ENCODE data around the gene ACP2. TPM values are rescaled to one million over a fixed set of nuclear protein-coding genes. Genes with fewer than 3 reads are reported as not detected.

Gene ACP2
- total RNA-seq, 1 donor from 2014 or later, result 54.8 TPM

DNA sequence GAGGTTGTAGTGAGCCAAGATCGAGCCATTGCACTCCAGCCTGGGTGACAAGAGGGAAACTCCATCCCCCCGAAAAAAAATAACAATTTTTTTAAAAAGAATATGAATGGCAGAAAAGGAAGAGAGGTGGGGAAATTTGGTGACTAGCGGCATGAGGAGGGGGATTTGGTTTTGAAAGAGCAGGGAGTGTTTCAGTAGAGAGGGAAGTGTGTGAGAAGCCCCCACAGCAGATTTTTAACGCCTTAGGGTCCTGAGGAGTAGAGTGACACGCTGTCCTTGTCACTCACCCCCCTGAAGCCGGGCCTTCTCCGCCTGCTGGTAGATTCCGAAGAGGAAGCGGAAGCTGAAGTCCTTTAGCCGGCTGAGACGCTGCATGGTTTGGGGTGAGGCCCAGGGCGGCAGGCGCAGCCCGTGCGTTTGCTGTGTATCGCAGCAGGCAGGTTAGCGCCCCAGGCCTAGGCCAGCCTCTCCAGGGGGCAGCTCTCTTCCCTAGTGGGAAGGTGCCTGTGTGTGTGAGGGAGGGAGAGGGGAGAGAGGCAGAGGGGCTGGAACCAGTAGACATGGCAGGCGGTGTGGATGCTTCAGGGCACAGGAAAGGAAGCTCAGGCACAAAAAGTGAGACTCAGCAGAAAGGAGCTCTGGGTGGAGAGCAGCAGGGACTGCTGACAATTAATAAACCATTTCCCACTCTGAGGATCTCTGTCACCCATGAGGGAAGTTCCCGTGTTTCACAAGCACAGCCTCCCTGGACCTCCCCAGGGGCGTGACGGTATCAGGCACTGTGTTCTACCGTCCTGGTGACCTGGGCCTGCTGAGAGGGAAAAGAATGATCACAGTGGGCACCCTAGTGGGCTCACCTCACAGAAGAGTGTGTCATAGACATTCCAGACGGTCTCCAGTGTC is 3.9 kb downstream of the ACP2 start:
- no peaks in the 10 kb centered on the region for H3K9me3 ChIP-seq
- intact Hi-C loops (cut with DNase I), result no loop called here
- H3K27ac ChIP-seq, result no peak overlapping the region
- no peaks in the 10 kb centered on the region for H3K27me3 ChIP-seq
- DNase-seq (ENCODE audit: extremely low spot score in 2 of 2), result no peak
- peaks cover 24% of the 10 kb centered on the region for H3K4me1 ChIP-seq
- TF ChIP-seq POLR2A (IDR thresholded peaks at IDR 0.05), result no peak
- TF ChIP-seq CTCF (IDR thresholded peaks at IDR 0.05), result no peak
- no peak for TF ChIP-seq POLR2AphosphoS5 (IDR thresholded peaks at IDR 0.05; ENCODE audit: insufficient read depth in 1 of 2, low read depth in 1 of 2)
- no peak overlapping the region for H3K4me3 ChIP-seq
- H3K36me3 ChIP-seq, result peaks cover 0 to 50% of the 10 kb centered on the region in 2 donors

- intact Hi-C loops (cut with DNase I), result no loop called here
- TF ChIP-seq CTCF (IDR thresholded peaks at IDR 0.05) (no peak), POLR2A (IDR thresholded peaks at IDR 0.05) (no peak), POLR2AphosphoS5 (IDR thresholded peaks at IDR 0.05; ENCODE audit: insufficient read depth in 1 of 2, low read depth in 1 of 2) (no peak)
- Histone ChIP-seq H3K36me3 (peaks cover 0 to 62% of the 10 kb centered on the region in 2 donors), H3K27ac (no peak overlapping the region), H3K4me1 (peaks cover 17% of the 10 kb centered on the region), H3K9me3 (no peaks in the 10 kb centered on the region), H3K4me3 (no peak overlapping the region), H3K27me3 (no peaks in the 10 kb centered on the region)
- DNase-seq (ENCODE audit: extremely low spot score in 2 of 2), result no peak
Observed at GRCh38 chr11:47243454-47243853, 5.2 kb downstream of the ACP2 start.

DNA sequence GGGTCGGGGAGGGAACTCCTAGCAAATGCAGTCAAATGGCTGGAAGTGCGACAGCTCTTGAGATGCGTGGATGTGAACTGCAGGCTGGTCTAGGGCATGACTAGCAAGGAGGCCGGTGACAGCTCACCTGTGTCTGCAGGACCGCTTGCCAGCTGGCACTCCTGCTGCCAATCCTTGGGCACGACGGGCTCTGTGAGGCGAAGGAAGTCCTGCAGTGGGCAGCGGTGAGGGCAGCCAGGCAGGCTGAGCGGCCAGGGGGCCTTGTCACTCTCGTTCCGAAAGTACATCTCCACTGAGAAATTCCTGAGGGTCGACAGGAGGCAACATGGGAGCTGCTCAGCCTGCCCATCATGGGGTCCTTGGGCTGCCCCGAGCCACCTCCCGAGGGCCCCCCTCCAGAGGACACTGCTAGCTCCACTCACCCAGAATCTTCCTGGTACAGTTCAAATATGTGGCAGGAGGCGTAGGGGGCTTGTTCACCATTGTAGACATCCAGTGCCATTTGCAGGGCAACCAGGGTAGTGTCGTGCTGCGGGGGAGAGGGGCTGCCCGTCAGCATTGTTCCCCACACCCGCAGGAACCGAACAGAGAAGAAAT is 5.9 kb downstream of the ACP2 start:
- no peak for TF ChIP-seq CTCF (IDR thresholded peaks at IDR 0.05)
- no peak for TF ChIP-seq POLR2A (IDR thresholded peaks at IDR 0.05)
- no peak for TF ChIP-seq POLR2AphosphoS5 (IDR thresholded peaks at IDR 0.05; ENCODE audit: insufficient read depth in 1 of 2, low read depth in 1 of 2)
- peaks cover 0 to 67% of the 10 kb centered on the region in 2 donors for H3K36me3 ChIP-seq
- no peak for DNase-seq (ENCODE audit: extremely low spot score in 2 of 2)

DNA sequence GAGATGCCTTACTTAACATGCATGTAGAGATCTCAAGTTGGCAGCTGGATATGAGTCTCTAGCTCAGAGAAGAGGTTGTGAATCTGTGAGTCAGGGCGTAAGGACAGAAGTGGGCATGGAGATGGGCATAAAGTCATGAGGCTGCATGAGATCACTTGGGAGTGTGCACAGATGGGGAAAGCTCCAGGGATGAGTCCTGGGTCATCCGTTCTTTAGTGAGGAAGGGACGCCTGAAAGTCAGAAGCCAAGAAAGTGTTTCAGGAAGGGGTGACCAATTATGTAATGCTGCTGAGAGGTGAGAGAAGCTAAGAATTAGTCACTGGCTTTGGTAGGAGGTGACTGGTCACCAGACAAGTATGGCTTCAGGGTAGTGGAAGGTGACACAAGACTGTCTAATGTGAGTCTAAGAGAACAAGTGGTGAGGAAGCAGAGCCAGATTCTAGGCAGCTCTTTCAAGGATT is 6.7 kb downstream of the ACP2 start:
- H3K27me3 ChIP-seq, result no peaks in the 10 kb centered on the region
- peaks cover 3% of the 10 kb centered on the region for H3K4me1 ChIP-seq
- no peak overlapping the region for H3K27ac ChIP-seq
- TF ChIP-seq POLR2A (IDR thresholded peaks at IDR 0.05), result no peak
- TF ChIP-seq POLR2AphosphoS5 (IDR thresholded peaks at IDR 0.05; ENCODE audit: insufficient read depth in 1 of 2, low read depth in 1 of 2), result no peak
- TF ChIP-seq CTCF (IDR thresholded peaks at IDR 0.05), result no peak
- H3K4me3 ChIP-seq, result no peak overlapping the region
- no peaks in the 10 kb centered on the region for H3K9me3 ChIP-seq
- intact Hi-C loops (cut with DNase I), result no loop called here
- H3K36me3 ChIP-seq, result peaks cover 0 to 67% of the 10 kb centered on the region in 2 donors
- no peak for DNase-seq (ENCODE audit: extremely low spot score in 2 of 2)

More for the DNA sequence above, 5.9 kb downstream of the ACP2 start:
- Histone ChIP-seq H3K27me3 (no peaks in the 10 kb centered on the region), H3K27ac (no peak overlapping the region), H3K4me1 (peaks cover 11% of the 10 kb centered on the region), H3K9me3 (no peaks in the 10 kb centered on the region), H3K4me3 (no peak overlapping the region)
- intact Hi-C loops (cut with DNase I), result no loop called here
